Cardiac muscle cell (in vitro differentiated cells and primary cell): Measurements from ENCODE around the gene RRAS2. TPM values are rescaled to one million over a fixed set of nuclear protein-coding genes. Genes with fewer than 3 reads are reported as not detected.

Source experiments
- DNase-seq, 2 donors: peaks; one replicate each; pipeline versions ENCODE4 v3.0.0 to v3.0.0-alpha.2; 2010 to 2017; ENCODE audit warnings: low read depth in 1 of 2, low spot score in 1 of 2
- H3K27ac ChIP-seq: fragments of 200-600 bp; sonication (generic); 2 replicates; pipeline ENCODE4 v1.5.1; 2016
- H3K27me3 ChIP-seq: fragments of 200-600 bp; sonication (generic); 2 replicates; pipeline ENCODE4 v1.6.0; 2016; ENCODE audit warnings: control low read depth
- H3K36me3 ChIP-seq: fragments of 200-600 bp; sonication (generic); 2 replicates; pipeline ENCODE4 v1.5.1; 2016; ENCODE audit warnings: control low read depth
- H3K4me1 ChIP-seq: fragments of 200-600 bp; sonication (generic); 2 replicates; pipeline ENCODE4 v1.8.1; 2017; ENCODE audit warnings: low read depth, mild to moderate bottlenecking, mixed run types
- H3K4me3 ChIP-seq: fragments of 200-600 bp; sonication (generic); 2 replicates; pipeline ENCODE4 v1.5.1; 2016; ENCODE audit warnings: mild to moderate bottlenecking
- H3K9me3 ChIP-seq: fragments of 200-600 bp; sonication (generic); 2 replicates; pipeline ENCODE4 v1.5.1; 2017; ENCODE audit warnings: low read depth, mild to moderate bottlenecking, control low read depth
- polyA plus RNA-seq: library from polyadenylated mRNA; unstranded; fragments of >200 nt; fragmentation: Nextera tagmentation; extraction: Ambion mirVana; gene quantifications from 2 replicates; pipeline ENCODE4 v1.2.1, GENCODE V29; 2016
- total RNA-seq: library from RNA; depleted of rRNA; stranded (reverse); fragments of >200 nt; gene quantifications from 2 replicates; pipeline ENCODE4 v1.2.3, GENCODE V29; 2016
- TF ChIP-seq, protein P1 (sequence below): IDR thresholded peaks from 2 replicates; pipeline ENCODE4 v1.5.1; 2012; ENCODE audit warnings: low read depth, mild to moderate bottlenecking, low read length

The RRAS2 gene
- total and polyA plus RNA-seq, 2 experiments from 2014 or later: 72.3 to 74.4 TPM

GRCh38 chr11:14318581-14318981 is 40.4 kb downstream of the RRAS2 start:
- H3K27me3 ChIP-seq: no peaks in the 10 kb centered on the region
- H3K4me3 ChIP-seq: no peak overlapping the region
- no peak for DNase-seq
- TF ChIP-seq, protein P1, sequence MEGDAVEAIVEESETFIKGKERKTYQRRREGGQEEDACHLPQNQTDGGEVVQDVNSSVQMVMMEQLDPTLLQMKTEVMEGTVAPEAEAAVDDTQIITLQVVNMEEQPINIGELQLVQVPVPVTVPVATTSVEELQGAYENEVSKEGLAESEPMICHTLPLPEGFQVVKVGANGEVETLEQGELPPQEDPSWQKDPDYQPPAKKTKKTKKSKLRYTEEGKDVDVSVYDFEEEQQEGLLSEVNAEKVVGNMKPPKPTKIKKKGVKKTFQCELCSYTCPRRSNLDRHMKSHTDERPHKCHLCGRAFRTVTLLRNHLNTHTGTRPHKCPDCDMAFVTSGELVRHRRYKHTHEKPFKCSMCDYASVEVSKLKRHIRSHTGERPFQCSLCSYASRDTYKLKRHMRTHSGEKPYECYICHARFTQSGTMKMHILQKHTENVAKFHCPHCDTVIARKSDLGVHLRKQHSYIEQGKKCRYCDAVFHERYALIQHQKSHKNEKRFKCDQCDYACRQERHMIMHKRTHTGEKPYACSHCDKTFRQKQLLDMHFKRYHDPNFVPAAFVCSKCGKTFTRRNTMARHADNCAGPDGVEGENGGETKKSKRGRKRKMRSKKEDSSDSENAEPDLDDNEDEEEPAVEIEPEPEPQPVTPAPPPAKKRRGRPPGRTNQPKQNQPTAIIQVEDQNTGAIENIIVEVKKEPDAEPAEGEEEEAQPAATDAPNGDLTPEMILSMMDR: no peak
- no peaks in the 10 kb centered on the region for H3K36me3 ChIP-seq
- H3K4me1 ChIP-seq: peaks cover 4% of the 10 kb centered on the region
- no peaks in the 10 kb centered on the region for H3K9me3 ChIP-seq
- H3K27ac ChIP-seq: no peak overlapping the region

DNA sequence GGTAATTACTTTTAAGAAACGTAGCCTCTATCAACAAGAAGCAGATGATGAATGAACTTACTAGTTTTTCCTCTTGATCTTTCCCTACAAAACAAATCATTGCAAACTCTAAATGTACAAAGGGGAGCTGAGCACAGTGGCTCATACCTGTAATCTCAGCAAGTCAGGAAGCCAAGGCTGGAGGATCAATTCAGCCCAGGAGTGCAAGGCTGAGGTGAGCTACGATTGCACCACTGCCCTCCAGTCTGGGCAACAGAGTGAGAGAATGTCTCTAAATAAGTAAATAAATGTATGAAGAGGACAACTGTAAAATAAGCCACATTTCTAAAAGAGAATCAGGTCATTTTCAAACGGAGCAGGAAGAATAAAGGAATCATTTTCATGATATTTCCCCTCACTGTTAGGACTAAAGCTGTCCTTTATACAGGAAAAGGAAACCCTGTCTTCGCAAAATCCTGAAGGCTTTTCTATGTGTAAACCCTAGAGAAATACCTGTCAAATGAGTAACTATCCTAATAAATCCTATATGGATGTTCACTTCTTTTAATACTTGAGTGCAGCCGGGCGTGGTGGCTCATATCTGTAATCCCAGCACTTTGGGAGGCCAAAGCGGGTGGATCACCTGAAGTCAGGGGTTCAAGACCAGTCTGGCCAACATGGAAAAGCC is 41.2 kb downstream of the RRAS2 start:
- no peak overlapping the region for H3K27ac ChIP-seq
- no peaks in the 10 kb centered on the region for H3K27me3 ChIP-seq
- H3K4me1 ChIP-seq: peaks cover 4% of the 10 kb centered on the region
- H3K9me3 ChIP-seq: no peaks in the 10 kb centered on the region
- TF ChIP-seq, protein P1: no peak
- no peak overlapping the region for H3K4me3 ChIP-seq
- H3K36me3 ChIP-seq: no peaks in the 10 kb centered on the region
- no peak for DNase-seq

DNA sequence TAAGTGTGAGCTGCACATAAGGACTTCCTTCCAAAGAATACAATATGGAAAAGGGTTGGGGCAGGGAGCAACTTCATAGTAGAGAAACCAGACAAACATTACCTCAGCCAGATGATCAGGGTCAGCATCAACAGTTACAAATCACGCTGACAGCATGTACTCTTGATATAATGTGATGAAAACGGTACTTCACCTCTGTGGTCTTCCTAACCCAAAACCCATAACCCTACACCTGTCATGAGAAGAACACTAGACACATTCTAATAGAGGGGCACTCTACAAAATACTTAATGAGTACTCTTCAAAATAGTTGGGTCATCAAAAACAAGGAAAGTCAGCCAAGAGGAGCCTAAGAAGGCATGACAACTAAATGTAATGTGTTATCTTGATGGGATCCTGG is 43.9 kb downstream of the RRAS2 start:
- TF ChIP-seq, protein P1: no peak
- peaks cover 15% of the 10 kb centered on the region for H3K4me1 ChIP-seq
- H3K36me3 ChIP-seq: no peaks in the 10 kb centered on the region
- H3K4me3 ChIP-seq: no peak overlapping the region
- no peaks in the 10 kb centered on the region for H3K9me3 ChIP-seq
- no peak overlapping the region for H3K27ac ChIP-seq
- no peaks in the 10 kb centered on the region for H3K27me3 ChIP-seq
- no peak for DNase-seq

DNA sequence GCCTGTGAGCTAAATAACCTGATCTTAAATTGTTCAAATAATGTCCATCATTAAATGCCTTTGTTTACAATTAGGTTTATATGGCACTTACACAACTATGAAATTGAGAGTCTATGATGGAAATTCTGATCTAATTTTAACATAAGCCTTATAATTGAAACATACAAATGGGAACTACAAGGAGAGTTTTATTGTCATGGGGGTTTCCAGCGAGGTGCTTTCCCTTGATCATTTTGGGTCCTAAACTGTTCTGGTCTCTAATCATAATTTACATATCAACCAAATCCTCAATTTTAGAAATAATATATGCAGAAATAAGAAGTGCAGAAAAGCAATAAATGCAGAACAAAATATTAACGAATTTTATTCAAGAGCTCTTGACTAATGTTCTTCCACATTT is 44.9 kb downstream of the RRAS2 start:
- peaks cover 25% of the 10 kb centered on the region for H3K4me1 ChIP-seq
- TF ChIP-seq, protein P1: no peak
- DNase-seq: no peak

GRCh38 chr11:14312736-14313438 is 46.1 kb downstream of the RRAS2 start:
- H3K27ac ChIP-seq: no peak overlapping the region
- H3K36me3 ChIP-seq: no peaks in the 10 kb centered on the region
- DNase-seq: no peak
- H3K4me3 ChIP-seq: no peak overlapping the region
- peaks cover 31% of the 10 kb centered on the region for H3K4me1 ChIP-seq
- H3K9me3 ChIP-seq: no peaks in the 10 kb centered on the region
- no peaks in the 10 kb centered on the region for H3K27me3 ChIP-seq
- TF ChIP-seq, protein P1: no peak

More for the DNA sequence above, 44.9 kb downstream of the RRAS2 start:
- Histone ChIP-seq H3K27ac (no peak overlapping the region), H3K9me3 (no peaks in the 10 kb centered on the region), H3K36me3 (no peaks in the 10 kb centered on the region), H3K27me3 (no peaks in the 10 kb centered on the region), H3K4me3 (no peak overlapping the region)
